Muscle layer of duodenum (tissue), 2 donors: ENCODE measurements around the gene NPDC1.
"Not testable (repeated sequence)": the region's sequence is repeated elsewhere in the genome, so short reads cannot be mapped to it uniquely, and the experiment has no call there.

Experiments used
- H3K27ac ChIP-seq: one replicate; pipeline ENCODE4 v1.7.0; 2013; ENCODE audit warnings: mild to moderate bottlenecking, low read length
- H3K27me3 ChIP-seq: one replicate; pipeline ENCODE4 v1.7.0; 2013; ENCODE audit warnings: low read depth, mild to moderate bottlenecking, control low read depth, low read length
- H3K36me3 ChIP-seq, 2 donors: one replicate each; pipeline ENCODE4 v1.7.0; 2013; ENCODE audit warnings: low read length in 2 of 2, control low read depth in 1 of 2, mild to moderate bottlenecking in 1 of 2; ENCODE audit not compliant: insufficient read depth in 2 of 2, control insufficient read depth in 1 of 2
- H3K4me1 ChIP-seq, 2 donors: one replicate each; pipeline ENCODE4 v1.7.0; 2013; ENCODE audit warnings: low read length in 2 of 2, mild to moderate bottlenecking in 2 of 2, control low read depth in 1 of 2, moderate library complexity in 1 of 2; ENCODE audit not compliant: insufficient read depth in 2 of 2, control insufficient read depth in 1 of 2
- H3K4me3 ChIP-seq, 2 donors: one replicate each; pipeline ENCODE4 v1.7.0; 2013; ENCODE audit warnings: low read length in 2 of 2, low read depth in 1 of 2, mild to moderate bottlenecking in 1 of 2
- H3K9me3 ChIP-seq, 2 donors: one replicate each; pipeline ENCODE4 v1.7.0; 2013; ENCODE audit warnings: low read length in 2 of 2, control low read depth in 1 of 2, mild to moderate bottlenecking in 1 of 2; ENCODE audit not compliant: control insufficient read depth in 1 of 2
- donor health status: healthy.

NPDC1 gene

GRCh38 chr9:137034709-137035506, 11.1 kb downstream of the NPDC1 start:
- no peak overlapping the region for H3K27ac ChIP-seq
- H3K27me3 ChIP-seq: no peaks in the 10 kb centered on the region
- no peak overlapping the region for H3K4me3 ChIP-seq
- peaks cover 0 to 14% of the 10 kb centered on the region in 2 donors for H3K36me3 ChIP-seq
- no peaks in the 10 kb centered on the region for H3K9me3 ChIP-seq
- H3K4me1 ChIP-seq: peaks cover 0 to 12% of the 10 kb centered on the region in 2 donors

- H3K9me3 ChIP-seq: no peaks in the 10 kb centered on the region
- H3K4me3 ChIP-seq: peak overlapping the region in 1 of 2 donors; percentile 38
- H3K27ac ChIP-seq: no peak overlapping the region
- no peaks in the 10 kb centered on the region for H3K27me3 ChIP-seq
- H3K4me1 ChIP-seq: peaks cover 0 to 17% of the 10 kb centered on the region in 2 donors
- peaks cover 0 to 6% of the 10 kb centered on the region in 2 donors for H3K36me3 ChIP-seq
Measured at GRCh38 chr9:137034039-137034708, 11.8 kb downstream of the NPDC1 start.

- H3K9me3 ChIP-seq, H3K36me3 ChIP-seq, H3K27me3 ChIP-seq, H3K27ac ChIP-seq: not testable (repeated sequence)
- H3K4me1 ChIP-seq: peaks cover 0 to 24% of the 10 kb centered on the region in 2 donors
- peak overlapping the region in 1 of 2 donors; percentile 38 for H3K4me3 ChIP-seq
Measured at GRCh38 chr9:137033481-137033880, 12.5 kb downstream of the NPDC1 start.

- Histone ChIP-seq H3K27ac (no peak overlapping the region), H3K4me1 (peaks cover 0 to 26% of the 10 kb centered on the region in 2 donors)
Measured at GRCh38 chr9:137032858-137033257, 13.1 kb downstream of the NPDC1 start.

GRCh38 chr9:137031904-137032640, 13.9 kb downstream of the NPDC1 start, which contains the start of gene FUT7:
Gene FUT7 (minus strand): TSS chr9:137032088. CDS start chr9:137031991, 97 bp downstream.
- H3K36me3 ChIP-seq: no peaks in the 10 kb centered on the region
- no peaks in the 10 kb centered on the region for H3K27me3 ChIP-seq
- peaks cover 0 to 32% of the 10 kb centered on the region in 2 donors for H3K4me1 ChIP-seq
- peak within 1 kb of the TSS in 1 of 2 donors; percentile 48 for H3K4me3 ChIP-seq
- H3K9me3 ChIP-seq: no peaks in the 10 kb centered on the region
- no peak within 1 kb of the TSS for H3K27ac ChIP-seq

More at GRCh38 chr9:137032858-137033257, 13.1 kb downstream of the NPDC1 start:
- Histone ChIP-seq H3K4me3 (peak overlapping the region in 1 of 2 donors; percentile 38), H3K36me3 (no peaks in the 10 kb centered on the region), H3K27me3 (no peaks in the 10 kb centered on the region), H3K9me3 (no peaks in the 10 kb centered on the region)

- Histone ChIP-seq H3K4me3 (peak overlapping the region in 1 of 2 donors; percentile 48), H3K27ac (no peak overlapping the region), H3K4me1 (peaks cover 0 to 45% of the 10 kb centered on the region in 2 donors), H3K27me3 (no peaks in the 10 kb centered on the region), H3K9me3 (no peaks in the 10 kb centered on the region), H3K36me3 (no peaks in the 10 kb centered on the region)
Measured at GRCh38 chr9:137030538-137031527, 15.1 kb downstream of the NPDC1 start.

GRCh38 chr9:137030006-137030405, 16.0 kb downstream of the NPDC1 start:
- peaks cover 0 to 44% of the 10 kb centered on the region in 2 donors for H3K4me1 ChIP-seq
- no peak overlapping the region for H3K27ac ChIP-seq
- no peaks in the 10 kb centered on the region for H3K36me3 ChIP-seq
- no peaks in the 10 kb centered on the region for H3K27me3 ChIP-seq
- H3K9me3 ChIP-seq: no peaks in the 10 kb centered on the region
- peak overlapping the region in 1 of 2 donors; percentile 48 for H3K4me3 ChIP-seq

- Histone ChIP-seq H3K4me3 (peak overlapping the region; percentile 42 to 59), H3K9me3 (no peaks in the 10 kb centered on the region), H3K4me1 (peaks cover 0 to 39% of the 10 kb centered on the region in 2 donors), H3K27me3 (no peaks in the 10 kb centered on the region), H3K36me3 (no peaks in the 10 kb centered on the region), H3K27ac (no peak overlapping the region)
Measured at GRCh38 chr9:137029058-137029936, 16.7 kb downstream of the NPDC1 start.

- no peak overlapping the region for H3K27ac ChIP-seq
- H3K4me3 ChIP-seq: peak overlapping the region; percentile 42 to 59
- no peaks in the 10 kb centered on the region for H3K36me3 ChIP-seq
- H3K27me3 ChIP-seq: no peaks in the 10 kb centered on the region
- H3K4me1 ChIP-seq: peaks cover 0 to 39% of the 10 kb centered on the region in 2 donors
- no peaks in the 10 kb centered on the region for H3K9me3 ChIP-seq
Measured at GRCh38 chr9:137028263-137029057, 17.5 kb downstream of the NPDC1 start.
